SK-N-SH treated with all-trans-retinoic acid at 6 μM for 48 hours (cell line): ENCODE measurements around the gene VCP.

Experiments used
- ARNTL ChIP-seq: fragments of 450-650 bp; formaldehyde crosslinking; IDR thresholded peaks from 2 replicates; pipeline ENCODE4 v1.5.0; 2020; ENCODE audit warnings: low read depth, mild to moderate bottlenecking, moderate library complexity, borderline replicate concordance
- BACH2 ChIP-seq: fragments of 250-450 bp; sonication (Bioruptor Pico); IDR thresholded peaks from 2 replicates; pipeline ENCODE4 v1.9.0; 2021; ENCODE audit warnings: mild to moderate bottlenecking, borderline replicate concordance
- ISL1 ChIP-seq: fragments of 250-450 bp; sonication (Bioruptor Pico); IDR thresholded peaks from 2 replicates; pipeline ENCODE4 v2.1.2; 2022; ENCODE audit warnings: mild to moderate bottlenecking, moderate library complexity
- OSR1 ChIP-seq: fragments of 250-450 bp; sonication (Bioruptor Pico); IDR thresholded peaks from 2 replicates; pipeline ENCODE4 v1.8.0; 2022; ENCODE audit warnings: moderate library complexity, mild to moderate bottlenecking, inconsistent platforms
- PPARA ChIP-seq: fragments of 250-450 bp; sonication (Bioruptor Pico); IDR thresholded peaks from 2 replicates; pipeline ENCODE4 v1.5.0; 2020; ENCODE audit warnings: mild to moderate bottlenecking, borderline replicate concordance
- RARB ChIP-seq: fragments of 250-450 bp; sonication (Bioruptor Pico); IDR thresholded peaks from 2 replicates; pipeline ENCODE4 v1.8.0; 2021; ENCODE audit warnings: mild to moderate bottlenecking, moderate library complexity
- TCF4 ChIP-seq: fragments of 250-450 bp; sonication (Bioruptor Pico); IDR thresholded peaks from 2 replicates; pipeline ENCODE4 v1.8.0; 2021; ENCODE audit warnings: mild to moderate bottlenecking, moderate library complexity, borderline replicate concordance
- ZNF70 ChIP-seq: fragments of 450-650 bp; formaldehyde crosslinking; IDR thresholded peaks from 2 replicates; pipeline ENCODE4 v1.5.0; 2020; ENCODE audit warnings: mild to moderate bottlenecking, moderate library complexity
- ZNF8 ChIP-seq: fragments of 450-650 bp; formaldehyde crosslinking; IDR thresholded peaks from 2 replicates; pipeline ENCODE4 v1.5.0; 2020; ENCODE audit warnings: mild to moderate bottlenecking, moderate library complexity
- TF ChIP-seq, protein P1 (sequence below): fragments of 250-450 bp; sonication (Bioruptor Pico); IDR thresholded peaks from 2 replicates; pipeline ENCODE4 v1.8.0; 2020; ENCODE audit warnings: mild to moderate bottlenecking, moderate library complexity, borderline replicate concordance
- TF ChIP-seq, protein P2 (sequence below): fragments of 250-450 bp; sonication (Bioruptor Pico); IDR thresholded peaks from 2 replicates; pipeline ENCODE4 v1.5.1; 2020; ENCODE audit warnings: low read depth, mild to moderate bottlenecking, moderate library complexity
- TF ChIP-seq, protein P3 (sequence below): fragments of 250-450 bp; sonication (Bioruptor Pico); IDR thresholded peaks from 2 replicates; pipeline ENCODE4 v1.5.0; 2020; ENCODE audit warnings: mild to moderate bottlenecking, moderate library complexity
- TF ChIP-seq, protein P4 (sequence below): fragments of 250-450 bp; sonication (Bioruptor Pico); IDR thresholded peaks from 2 replicates; pipeline ENCODE4 v1.8.0; 2021; ENCODE audit warnings: low read depth, mild to moderate bottlenecking, moderate library complexity, borderline replicate concordance

DNA sequence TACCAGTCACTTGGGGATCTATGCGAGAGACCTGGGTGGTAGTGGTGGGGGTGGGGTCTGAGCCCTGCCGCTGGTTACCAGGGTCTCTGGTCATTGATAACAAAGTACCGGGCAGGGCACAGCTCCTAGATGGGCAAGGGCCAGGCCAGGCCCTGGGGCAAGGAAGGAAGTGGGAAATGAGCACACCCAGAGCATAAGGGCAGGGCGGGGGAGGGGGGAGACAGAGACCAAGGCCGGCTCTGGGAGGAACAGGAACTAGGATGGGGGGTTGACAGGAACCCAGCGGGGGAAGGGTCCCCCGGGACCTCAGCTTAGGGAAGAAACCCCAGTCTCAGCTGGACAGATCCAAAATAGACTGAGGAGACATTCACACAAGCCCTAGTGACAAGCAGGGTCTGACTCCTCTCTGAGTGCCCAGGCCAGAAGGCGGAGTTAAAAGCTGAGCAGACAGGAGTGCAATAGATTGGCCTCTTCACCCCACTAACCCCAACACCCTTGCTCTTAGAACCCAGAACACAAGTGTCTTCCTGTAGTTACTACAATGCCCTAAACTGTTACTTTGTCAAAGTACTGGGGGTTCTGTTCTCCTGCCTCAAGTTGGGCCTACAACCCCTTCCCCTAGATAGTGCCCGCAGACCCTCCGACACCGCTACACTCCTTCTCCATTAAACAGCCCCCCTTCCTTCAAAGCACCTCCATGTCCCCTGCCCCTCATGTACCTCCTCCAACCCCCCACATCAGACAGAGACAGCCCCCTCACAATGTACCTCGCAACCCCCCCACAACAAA, 42.6 kb upstream of the VCP start:
- no peak for TF ChIP-seq RARB (CRISPR knock-in tag)
- TF ChIP-seq, protein P1, sequence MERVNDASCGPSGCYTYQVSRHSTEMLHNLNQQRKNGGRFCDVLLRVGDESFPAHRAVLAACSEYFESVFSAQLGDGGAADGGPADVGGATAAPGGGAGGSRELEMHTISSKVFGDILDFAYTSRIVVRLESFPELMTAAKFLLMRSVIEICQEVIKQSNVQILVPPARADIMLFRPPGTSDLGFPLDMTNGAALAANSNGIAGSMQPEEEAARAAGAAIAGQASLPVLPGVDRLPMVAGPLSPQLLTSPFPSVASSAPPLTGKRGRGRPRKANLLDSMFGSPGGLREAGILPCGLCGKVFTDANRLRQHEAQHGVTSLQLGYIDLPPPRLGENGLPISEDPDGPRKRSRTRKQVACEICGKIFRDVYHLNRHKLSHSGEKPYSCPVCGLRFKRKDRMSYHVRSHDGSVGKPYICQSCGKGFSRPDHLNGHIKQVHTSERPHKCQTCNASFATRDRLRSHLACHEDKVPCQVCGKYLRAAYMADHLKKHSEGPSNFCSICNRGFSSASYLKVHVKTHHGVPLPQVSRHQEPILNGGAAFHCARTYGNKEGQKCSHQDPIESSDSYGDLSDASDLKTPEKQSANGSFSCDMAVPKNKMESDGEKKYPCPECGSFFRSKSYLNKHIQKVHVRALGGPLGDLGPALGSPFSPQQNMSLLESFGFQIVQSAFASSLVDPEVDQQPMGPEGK (CRISPR knock-in tag), result no peak
- no peak for TF ChIP-seq ZNF8 (CRISPR knock-in tag)
- TF ChIP-seq, protein P2, sequence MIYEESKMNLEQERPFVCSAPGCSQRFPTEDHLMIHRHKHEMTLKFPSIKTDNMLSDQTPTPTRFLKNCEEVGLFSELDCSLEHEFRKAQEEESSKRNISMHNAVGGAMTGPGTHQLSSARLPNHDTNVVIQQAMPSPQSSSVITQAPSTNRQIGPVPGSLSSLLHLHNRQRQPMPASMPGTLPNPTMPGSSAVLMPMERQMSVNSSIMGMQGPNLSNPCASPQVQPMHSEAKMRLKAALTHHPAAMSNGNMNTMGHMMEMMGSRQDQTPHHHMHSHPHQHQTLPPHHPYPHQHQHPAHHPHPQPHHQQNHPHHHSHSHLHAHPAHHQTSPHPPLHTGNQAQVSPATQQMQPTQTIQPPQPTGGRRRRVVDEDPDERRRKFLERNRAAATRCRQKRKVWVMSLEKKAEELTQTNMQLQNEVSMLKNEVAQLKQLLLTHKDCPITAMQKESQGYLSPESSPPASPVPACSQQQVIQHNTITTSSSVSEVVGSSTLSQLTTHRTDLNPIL, result no peak
- TF ChIP-seq PPARA (CRISPR knock-in tag), result no peak
- TF ChIP-seq BACH2 (CRISPR knock-in tag), result no peak
- no peak for TF ChIP-seq ARNTL
- no peak for TF ChIP-seq ISL1 (CRISPR knock-in tag)
- TF ChIP-seq, protein P3, sequence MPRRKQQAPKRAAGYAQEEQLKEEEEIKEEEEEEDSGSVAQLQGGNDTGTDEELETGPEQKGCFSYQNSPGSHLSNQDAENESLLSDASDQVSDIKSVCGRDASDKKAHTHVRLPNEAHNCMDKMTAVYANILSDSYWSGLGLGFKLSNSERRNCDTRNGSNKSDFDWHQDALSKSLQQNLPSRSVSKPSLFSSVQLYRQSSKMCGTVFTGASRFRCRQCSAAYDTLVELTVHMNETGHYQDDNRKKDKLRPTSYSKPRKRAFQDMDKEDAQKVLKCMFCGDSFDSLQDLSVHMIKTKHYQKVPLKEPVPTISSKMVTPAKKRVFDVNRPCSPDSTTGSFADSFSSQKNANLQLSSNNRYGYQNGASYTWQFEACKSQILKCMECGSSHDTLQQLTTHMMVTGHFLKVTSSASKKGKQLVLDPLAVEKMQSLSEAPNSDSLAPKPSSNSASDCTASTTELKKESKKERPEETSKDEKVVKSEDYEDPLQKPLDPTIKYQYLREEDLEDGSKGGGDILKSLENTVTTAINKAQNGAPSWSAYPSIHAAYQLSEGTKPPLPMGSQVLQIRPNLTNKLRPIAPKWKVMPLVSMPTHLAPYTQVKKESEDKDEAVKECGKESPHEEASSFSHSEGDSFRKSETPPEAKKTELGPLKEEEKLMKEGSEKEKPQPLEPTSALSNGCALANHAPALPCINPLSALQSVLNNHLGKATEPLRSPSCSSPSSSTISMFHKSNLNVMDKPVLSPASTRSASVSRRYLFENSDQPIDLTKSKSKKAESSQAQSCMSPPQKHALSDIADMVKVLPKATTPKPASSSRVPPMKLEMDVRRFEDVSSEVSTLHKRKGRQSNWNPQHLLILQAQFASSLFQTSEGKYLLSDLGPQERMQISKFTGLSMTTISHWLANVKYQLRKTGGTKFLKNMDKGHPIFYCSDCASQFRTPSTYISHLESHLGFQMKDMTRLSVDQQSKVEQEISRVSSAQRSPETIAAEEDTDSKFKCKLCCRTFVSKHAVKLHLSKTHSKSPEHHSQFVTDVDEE (CRISPR knock-in tag), result no peak
- no peak for TF ChIP-seq OSR1 (CRISPR knock-in tag)
- TF ChIP-seq, protein P4, sequence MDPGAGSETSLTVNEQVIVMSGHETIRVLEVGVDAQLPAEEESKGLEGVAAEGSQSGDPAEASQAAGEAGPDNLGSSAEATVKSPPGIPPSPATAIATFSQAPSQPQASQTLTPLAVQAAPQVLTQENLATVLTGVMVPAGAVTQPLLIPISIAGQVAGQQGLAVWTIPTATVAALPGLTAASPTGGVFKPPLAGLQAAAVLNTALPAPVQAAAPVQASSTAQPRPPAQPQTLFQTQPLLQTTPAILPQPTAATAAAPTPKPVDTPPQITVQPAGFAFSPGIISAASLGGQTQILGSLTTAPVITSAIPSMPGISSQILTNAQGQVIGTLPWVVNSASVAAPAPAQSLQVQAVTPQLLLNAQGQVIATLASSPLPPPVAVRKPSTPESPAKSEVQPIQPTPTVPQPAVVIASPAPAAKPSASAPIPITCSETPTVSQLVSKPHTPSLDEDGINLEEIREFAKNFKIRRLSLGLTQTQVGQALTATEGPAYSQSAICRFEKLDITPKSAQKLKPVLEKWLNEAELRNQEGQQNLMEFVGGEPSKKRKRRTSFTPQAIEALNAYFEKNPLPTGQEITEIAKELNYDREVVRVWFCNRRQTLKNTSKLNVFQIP (CRISPR knock-in tag), result no peak
- no peak for TF ChIP-seq TCF4
- TF ChIP-seq ZNF70 (CRISPR knock-in tag), result no peak
